ENCODE data around the gene DCTPP1. TPM values are rescaled to one million over a fixed set of nuclear protein-coding genes. Genes with fewer than 3 reads are reported as not detected.

Gene DCTPP1
- total and polyA plus RNA-seq, 2 of the 13 experiments (the other 11 are each of a cell fraction or from before 2014, with no cell fraction given) = 54.8 to 74.4 TPM

GRCh38 chr16:30437511-30438046 lies 7.7 kb upstream of the DCTPP1 start (continued):
- TF ChIP-seq, protein P1, sequence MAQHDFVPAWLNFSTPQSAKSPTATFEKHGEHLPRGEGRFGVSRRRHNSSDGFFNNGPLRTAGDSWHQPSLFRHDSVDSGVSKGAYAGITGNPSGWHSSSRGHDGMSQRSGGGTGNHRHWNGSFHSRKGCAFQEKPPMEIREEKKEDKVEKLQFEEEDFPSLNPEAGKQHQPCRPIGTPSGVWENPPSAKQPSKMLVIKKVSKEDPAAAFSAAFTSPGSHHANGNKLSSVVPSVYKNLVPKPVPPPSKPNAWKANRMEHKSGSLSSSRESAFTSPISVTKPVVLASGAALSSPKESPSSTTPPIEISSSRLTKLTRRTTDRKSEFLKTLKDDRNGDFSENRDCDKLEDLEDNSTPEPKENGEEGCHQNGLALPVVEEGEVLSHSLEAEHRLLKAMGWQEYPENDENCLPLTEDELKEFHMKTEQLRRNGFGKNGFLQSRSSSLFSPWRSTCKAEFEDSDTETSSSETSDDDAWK (CRISPR knock-in tag; IDR thresholded peaks at IDR 0.05) = no peak
- TF ChIP-seq ZMYM4 (CRISPR knock-in tag; IDR thresholded peaks at IDR 0.05) (no peak), NFE2L1 (CRISPR knock-in tag; IDR thresholded peaks at IDR 0.05; ENCODE audit: borderline replicate concordance) (no peak), HOMEZ (CRISPR knock-in tag; IDR thresholded peaks at IDR 0.05; ENCODE audit: low read depth) (no peak), DNMT3B (CRISPR knock-in tag; conservative IDR thresholded peaks at IDR 0.05) (no peak), BCL6 (CRISPR knock-in tag; IDR thresholded peaks at IDR 0.05) (peak; percentile 70), RBM22 (optimal IDR thresholded peaks at IDR 0.05; ENCODE audit: low read length) (no peak), ZSCAN20 (CRISPR knock-in tag; IDR thresholded peaks at IDR 0.05; ENCODE audit: borderline replicate concordance) (no peak), RFX3 (CRISPR knock-in tag; IDR thresholded peaks at IDR 0.05) (no peak), FOXO1 (CRISPR knock-in tag; IDR thresholded peaks at IDR 0.05) (peak; percentile 56; the same call in 1 of the 2 replicates), MYPOP (CRISPR knock-in tag; IDR thresholded peaks at IDR 0.05) (no peak), ZHX2 (IDR thresholded peaks at IDR 0.05; ENCODE audit: low read depth) (0 out of 2 replicates have a peak, but pooled peaks have one; percentile 17), ZHX2 (CRISPR knock-in tag; IDR thresholded peaks at IDR 0.05; ENCODE audit: borderline replicate concordance) (no peak), SIN3A (IDR thresholded peaks at IDR 0.05; ENCODE audit: borderline replicate concordance, low read depth, low read length) (no peak), PHF8 (CRISPR knock-in tag; IDR thresholded peaks at IDR 0.05) (no peak), PRMT3 (CRISPR knock-in tag; IDR thresholded peaks at IDR 0.05; ENCODE audit: borderline replicate concordance, low read depth) (no peak)
- TF ChIP-seq, protein P2, sequence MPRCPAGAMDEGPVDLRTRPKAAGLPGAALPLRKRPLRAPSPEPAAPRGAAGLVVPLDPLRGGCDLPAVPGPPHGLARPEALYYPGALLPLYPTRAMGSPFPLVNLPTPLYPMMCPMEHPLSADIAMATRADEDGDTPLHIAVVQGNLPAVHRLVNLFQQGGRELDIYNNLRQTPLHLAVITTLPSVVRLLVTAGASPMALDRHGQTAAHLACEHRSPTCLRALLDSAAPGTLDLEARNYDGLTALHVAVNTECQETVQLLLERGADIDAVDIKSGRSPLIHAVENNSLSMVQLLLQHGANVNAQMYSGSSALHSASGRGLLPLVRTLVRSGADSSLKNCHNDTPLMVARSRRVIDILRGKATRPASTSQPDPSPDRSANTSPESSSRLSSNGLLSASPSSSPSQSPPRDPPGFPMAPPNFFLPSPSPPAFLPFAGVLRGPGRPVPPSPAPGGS (CRISPR knock-in tag; IDR thresholded peaks at IDR 0.05) = no peak

Measured in HepG2 (cell line).